HFFc6 (cell line): ENCODE measurements around the gene PCDH9. TPM values are rescaled to one million over a fixed set of nuclear protein-coding genes. Genes with fewer than 3 reads are reported as not detected.

Experiments
- DNase-seq: peaks from one replicate; pipeline ENCODE4 v3.0.0-alpha.2; 2018
- H3K27ac Mint-ChIP-seq: 2 replicates; pipeline ENCODE4 v1.8.0; 2020; ENCODE audit warnings: mild to moderate bottlenecking, mixed read lengths
- H3K27me3 Mint-ChIP-seq: 2 replicates; pipeline ENCODE4 v1.8.0; 2021; ENCODE audit warnings: mild to moderate bottlenecking, moderate library complexity, mixed read lengths; ENCODE audit not compliant: insufficient read depth
- H3K36me3 Mint-ChIP-seq: 2 replicates; pipeline ENCODE4 v1.8.0; 2021; ENCODE audit warnings: low read depth, mixed read lengths
- H3K4me1 Mint-ChIP-seq: 2 replicates; pipeline ENCODE4 v1.8.0; 2020; ENCODE audit warnings: low read depth, mixed read lengths
- H3K4me3 Mint-ChIP-seq: 2 replicates; pipeline ENCODE4 v1.8.0; 2020; ENCODE audit warnings: mild to moderate bottlenecking, moderate library complexity, mixed read lengths
- H3K9me3 Mint-ChIP-seq: 2 replicates; pipeline ENCODE4 v1.8.0; 2020; ENCODE audit warnings: mild to moderate bottlenecking, mixed read lengths
- CTCF ChIP-seq: fragments of 200-600 bp; sonication (generic); IDR thresholded peaks from 2 replicates; pipeline ENCODE4 v1.5.0; 2021; ENCODE audit warnings: antibody characterized with exemption, mild to moderate bottlenecking
- total RNA-seq, 6 experiments: library from RNA; stranded (reverse); fragmentation: NEBNext Ultra II Directional; extraction: Animal tissue kit (Norgen Biotek cat#: 25700); gene quantifications; 2 replicates in 1 of 6; 3 replicates in 5 of 6; pipeline ENCODE4 v1.2.3, GENCODE V29; 2021

The PCDH9 gene
- total RNA-seq, 6 experiments from 2014 or later = 2.0 to 6.7 (median 2.6) TPM

GRCh38 chr13:67273001-67273400 is 42.9 kb upstream of the PCDH9 start:
- Mint-ChIP-seq H3K9me3 (peaks cover 5% of the 10 kb centered on the region; the same call in 1 of the 2 replicates), H3K27ac (no peak overlapping the region), H3K27me3 (no peaks in the 10 kb centered on the region), H3K36me3 (no peaks in the 10 kb centered on the region), H3K4me1 (no peaks in the 10 kb centered on the region; the same call in 1 of the 2 replicates), H3K4me3 (no peak overlapping the region)
- no peak for DNase-seq
- no peak for TF ChIP-seq CTCF

- Mint-ChIP-seq H3K27ac (no peak overlapping the region), H3K27me3 (no peaks in the 10 kb centered on the region), H3K4me3 (no peak overlapping the region), H3K4me1 (no peaks in the 10 kb centered on the region), H3K9me3 (peaks cover 5% of the 10 kb centered on the region), H3K36me3 (no peaks in the 10 kb centered on the region)
- no peak for DNase-seq
- TF ChIP-seq CTCF = no peak
These were observed 37.0 kb upstream of the PCDH9 start for GRCh38 chr13:67267136-67267535.

GRCh38 chr13:67259208-67259607 is 29.1 kb upstream of the PCDH9 start:
- H3K4me3 Mint-ChIP-seq = no peak overlapping the region
- TF ChIP-seq CTCF = no peak
- H3K4me1 Mint-ChIP-seq = no peaks in the 10 kb centered on the region

GRCh38 chr13:67258482-67258881 is 28.3 kb upstream of the PCDH9 start:
- Mint-ChIP-seq H3K36me3 (no peaks in the 10 kb centered on the region), H3K27ac (no peak overlapping the region), H3K27me3 (no peaks in the 10 kb centered on the region), H3K4me3 (no peak overlapping the region), H3K9me3 (no peaks in the 10 kb centered on the region), H3K4me1 (no peaks in the 10 kb centered on the region)
- TF ChIP-seq CTCF = no peak
- no peak for DNase-seq

More at GRCh38 chr13:67259208-67259607, 29.1 kb upstream of the PCDH9 start:
- Mint-ChIP-seq H3K9me3 (no peaks in the 10 kb centered on the region), H3K27ac (no peak overlapping the region), H3K36me3 (no peaks in the 10 kb centered on the region), H3K27me3 (no peaks in the 10 kb centered on the region)
- DNase-seq = no peak

GRCh38 chr13:67238861-67239260 is 8.7 kb upstream of the PCDH9 start:
- no peaks in the 10 kb centered on the region for H3K9me3 Mint-ChIP-seq
- no peak for TF ChIP-seq CTCF
- H3K27ac Mint-ChIP-seq = no peak overlapping the region
- no peaks in the 10 kb centered on the region for H3K36me3 Mint-ChIP-seq
- no peaks in the 10 kb centered on the region for H3K4me1 Mint-ChIP-seq
- H3K4me3 Mint-ChIP-seq = no peak overlapping the region
- H3K27me3 Mint-ChIP-seq = no peaks in the 10 kb centered on the region
- DNase-seq = no peak
